T47D (cell line): ENCODE measurements around the gene PDE1C.

Source experiments
- DNase-seq, 2 experiments: peaks; one replicate each; pipeline versions ENCODE4 v3.0.0 to v3.0.0-alpha.2; 2011 to 2012; ENCODE audit warnings: low read depth in 1 of 2, low spot score in 1 of 2
- JUND ChIP-seq: IDR thresholded peaks from 2 replicates; pipeline ENCODE4 v1.6.1; 2012; ENCODE audit warnings: low read depth
- in situ Hi-C: cut with HindIII; loops from 2 replicates; pipeline ENCODE4 v1.10.0; 2016; ENCODE audit warnings: low sequenced_read_pairs, low pct_unique_long_range_greater_than_20kb

The PDE1C gene

GRCh38 chr7:31958226-31958625 lies 112.0 kb downstream of the PDE1C start:
- DNase-seq: no peak
- no peak for TF ChIP-seq JUND
- in situ Hi-C loops: no loop called here

DNA sequence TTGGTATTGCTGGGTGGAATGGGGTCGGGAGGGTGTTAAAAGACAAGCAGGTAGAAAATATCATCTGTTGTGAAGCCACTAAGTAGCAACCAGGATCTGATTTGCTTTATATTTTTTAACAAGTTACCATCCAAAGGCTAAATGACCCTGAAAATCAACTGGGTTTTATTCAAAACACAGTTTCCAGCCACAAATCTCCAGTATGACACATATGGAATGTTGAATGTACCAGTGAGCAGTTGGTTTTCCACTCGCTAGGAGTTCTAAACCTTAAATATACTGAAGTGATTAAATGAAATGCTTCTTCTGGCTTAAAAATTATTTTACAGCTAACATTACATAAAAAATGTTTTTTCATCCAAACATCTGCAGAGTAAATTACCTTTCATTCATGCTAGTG lies 112.5 kb downstream of the PDE1C start:
- DNase-seq: no peak
- TF ChIP-seq JUND: no peak
- in situ Hi-C loops: no loop called here

GRCh38 chr7:31957090-31957720 lies 113.0 kb downstream of the PDE1C start:
- in situ Hi-C loops: no loop called here
- DNase-seq: no peak
- TF ChIP-seq JUND: no peak

DNA sequence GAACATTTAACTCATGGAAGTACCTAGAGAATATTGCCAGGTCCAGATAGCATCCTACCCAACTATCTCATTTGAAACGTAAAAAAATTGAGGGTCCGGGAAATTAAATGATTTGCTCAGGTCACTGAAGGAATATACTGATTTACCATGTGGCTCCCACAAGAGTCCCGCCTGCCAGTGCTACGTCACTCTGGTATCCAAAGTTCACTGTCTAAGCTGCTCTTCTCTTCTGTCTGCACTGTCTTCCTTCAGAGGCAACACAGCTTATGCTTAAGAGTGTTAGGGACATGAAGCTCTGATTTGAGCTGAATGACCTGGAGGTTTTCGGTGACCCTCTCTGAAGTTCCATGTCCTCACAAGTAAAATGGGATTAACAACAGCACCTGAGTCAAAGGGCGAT lies 114.6 kb downstream of the PDE1C start:
- in situ Hi-C loops: no loop called here
- DNase-seq: no peak
- TF ChIP-seq JUND: no peak

- in situ Hi-C loops: no loop called here
- no peak for TF ChIP-seq JUND
- no peak for DNase-seq
Measured at GRCh38 chr7:31955021-31955420, 115.2 kb downstream of the PDE1C start.

DNA sequence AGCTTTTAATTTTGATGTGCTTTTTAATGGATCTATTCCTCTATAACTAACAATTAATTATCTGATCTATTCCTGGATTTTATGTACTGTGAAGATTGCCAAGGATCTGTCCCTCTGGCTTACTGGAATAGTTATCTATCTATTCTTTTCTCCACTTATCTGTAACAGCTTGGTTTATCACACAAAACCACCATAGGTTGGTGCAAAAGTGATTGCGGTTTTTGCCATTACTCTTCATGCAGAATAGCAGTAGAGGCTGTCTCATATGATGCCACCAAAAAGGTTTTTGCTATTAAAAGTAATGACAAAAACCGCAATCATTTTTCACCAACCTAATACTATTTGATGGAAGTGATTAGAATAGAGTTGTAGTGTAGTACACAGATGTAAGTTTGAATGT lies 115.7 kb downstream of the PDE1C start:
- TF ChIP-seq JUND: no peak
- no peak for DNase-seq
- in situ Hi-C loops: no loop called here

DNA sequence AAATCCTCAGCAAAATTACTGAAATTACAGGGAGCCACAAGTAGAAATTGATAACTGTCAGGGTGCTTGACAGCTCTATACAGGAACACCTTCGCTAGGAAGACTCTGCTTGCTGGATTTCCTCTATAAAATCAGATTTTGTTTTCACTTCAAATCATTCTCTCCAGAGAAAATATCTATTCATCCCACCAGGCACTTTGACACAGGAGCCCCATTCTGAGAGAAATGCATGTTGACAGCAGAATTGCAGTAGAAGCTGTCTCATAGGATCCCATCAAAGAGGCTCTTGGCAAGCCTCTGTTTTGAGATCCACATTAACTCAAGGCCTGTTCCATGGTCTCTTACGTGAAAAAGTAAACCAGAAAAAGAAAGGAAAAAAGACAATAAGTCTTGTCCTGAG lies 116.8 kb downstream of the PDE1C start:
- TF ChIP-seq JUND: no peak
- no peak for DNase-seq
- in situ Hi-C loops: no loop called here

GRCh38 chr7:31950091-31950755 lies 120.0 kb downstream of the PDE1C start:
- TF ChIP-seq JUND: no peak
- DNase-seq: no peak
- in situ Hi-C loops: no loop called here

DNA sequence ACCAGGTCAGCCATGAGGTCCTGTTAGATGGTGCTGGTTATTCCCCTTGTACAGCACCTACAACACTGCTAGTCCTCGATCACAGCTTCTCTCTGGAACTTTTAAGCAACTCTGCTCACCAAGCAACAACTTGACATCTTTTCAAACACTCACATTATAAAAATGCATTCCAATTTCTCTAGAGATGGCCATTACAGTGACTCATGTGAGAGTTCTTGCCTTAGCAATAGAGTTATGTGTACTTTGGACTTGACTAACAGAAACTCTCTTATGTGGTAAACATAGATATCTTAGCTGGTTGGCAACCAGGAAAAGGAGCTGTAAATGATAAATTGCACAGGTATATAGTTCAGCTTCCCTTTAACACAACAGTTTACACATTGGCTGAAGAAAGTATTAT lies 122.2 kb downstream of the PDE1C start:
- DNase-seq: no peak
- in situ Hi-C loops: no loop called here
- no peak for TF ChIP-seq JUND

DNA sequence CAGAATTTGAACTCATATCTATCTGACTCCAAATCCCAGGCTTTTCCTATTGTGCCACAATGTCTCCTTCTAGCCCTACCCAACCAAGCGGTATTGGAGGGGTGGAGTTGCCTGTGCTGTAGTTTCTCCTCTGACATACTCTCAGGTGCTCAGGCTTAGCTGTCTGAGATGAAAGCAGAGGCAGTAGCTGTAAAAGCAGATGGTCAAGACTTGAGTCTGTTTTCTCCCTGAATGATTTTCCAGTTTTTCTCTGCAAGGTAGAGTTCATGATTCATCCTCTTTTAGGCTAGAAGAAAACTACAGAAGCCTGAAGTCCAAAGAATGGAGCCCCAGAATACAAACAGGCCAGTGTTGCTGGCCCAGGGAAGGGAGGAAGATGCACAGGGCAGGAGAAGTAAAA lies 130.0 kb downstream of the PDE1C start:
- DNase-seq: no peak
- in situ Hi-C loops: no loop called here
- no peak for TF ChIP-seq JUND

DNA sequence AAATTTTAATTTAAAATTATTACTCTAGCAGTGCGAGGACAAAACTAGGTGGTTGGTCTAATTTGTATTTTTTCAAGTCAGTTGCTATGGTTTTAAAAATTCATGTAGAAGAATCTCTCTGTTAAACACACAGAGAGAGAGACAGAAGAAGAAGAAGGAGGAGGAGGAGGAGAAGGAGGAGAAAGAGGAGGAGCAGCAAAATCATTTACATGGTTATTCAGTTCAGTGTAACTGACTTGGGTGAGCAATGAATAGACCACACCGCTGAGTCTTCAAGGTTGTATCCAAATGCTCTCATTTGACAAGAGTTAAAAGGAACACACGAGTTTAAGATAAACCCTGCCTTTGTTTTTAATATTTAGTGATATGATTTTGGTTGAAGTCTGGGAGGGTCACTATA lies 131.1 kb downstream of the PDE1C start:
- in situ Hi-C loops: no loop called here
- no peak for DNase-seq

DNA sequence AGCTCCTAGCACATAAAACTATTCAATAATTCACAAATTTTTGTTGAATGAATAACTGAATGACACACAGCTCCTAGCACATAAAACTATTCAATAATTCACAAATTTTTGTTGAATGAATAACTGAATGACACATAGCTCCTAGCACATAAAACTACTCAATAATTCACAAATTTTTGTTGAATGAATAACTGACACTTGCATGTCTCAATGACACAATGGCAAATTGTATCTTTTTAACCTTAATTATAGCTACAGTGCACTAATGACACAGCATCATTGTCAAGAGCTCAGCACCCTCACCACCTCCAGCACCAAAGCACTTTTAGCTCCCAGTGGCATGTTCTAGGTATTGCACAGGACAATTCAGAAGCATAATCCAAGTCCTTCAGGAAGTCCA lies 131.6 kb downstream of the PDE1C start:
- in situ Hi-C loops: no loop called here
- TF ChIP-seq JUND: no peak
- no peak for DNase-seq

More for the DNA sequence above, 131.1 kb downstream of the PDE1C start:
- TF ChIP-seq JUND: no peak

DNA sequence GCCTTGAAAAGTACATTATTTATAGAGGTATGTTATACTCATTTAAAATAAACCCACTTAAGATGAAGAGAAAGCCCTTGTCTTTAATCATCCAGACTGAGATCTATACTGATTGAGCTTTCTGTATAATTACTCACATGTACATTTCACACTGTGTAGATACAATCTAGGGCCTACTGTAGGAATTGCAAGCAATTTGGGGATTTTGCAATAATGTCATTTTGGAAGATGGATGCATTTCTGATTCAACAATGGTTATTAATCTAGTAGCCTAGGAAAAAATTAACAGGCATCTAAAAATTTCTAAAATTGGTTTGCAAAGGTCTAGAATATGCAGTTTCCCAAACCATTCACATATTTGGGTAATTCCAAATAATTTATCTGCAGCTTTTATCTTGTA lies 132.2 kb downstream of the PDE1C start:
- DNase-seq: no peak
- no peak for TF ChIP-seq JUND
- in situ Hi-C loops: no loop called here
